Stomach smooth muscle (tissue), 2 donors: Measurements from ENCODE around the gene TUBGCP3.

Experiments
- H3K27ac ChIP-seq: one replicate; pipeline ENCODE4 v1.7.0; 2013; ENCODE audit warnings: mild to moderate bottlenecking, low read length, inconsistent platforms
- H3K27me3 ChIP-seq, 2 donors: one replicate each; pipeline ENCODE4 v1.7.0; 2013; ENCODE audit warnings: low read length in 2 of 2; ENCODE audit not compliant: insufficient read depth in 2 of 2, control insufficient read depth in 1 of 2
- H3K36me3 ChIP-seq, 2 donors: one replicate each; pipeline ENCODE4 v1.7.0; 2013; ENCODE audit warnings: low read length in 2 of 2; ENCODE audit not compliant: control insufficient read depth in 2 of 2, insufficient read depth in 2 of 2
- H3K4me1 ChIP-seq: one replicate; pipeline ENCODE4 v1.7.0; 2013; ENCODE audit warnings: low read length; ENCODE audit not compliant: control insufficient read depth, insufficient read depth
- H3K4me3 ChIP-seq, 2 donors: one replicate each; pipeline ENCODE4 v1.7.0; 2013; ENCODE audit warnings: low read length in 2 of 2
- H3K9ac ChIP-seq, 2 donors: one replicate each; pipeline ENCODE4 v1.7.0; 2013; ENCODE audit warnings: low read length in 2 of 2, mild to moderate bottlenecking in 1 of 2
- H3K9me3 ChIP-seq, 2 donors: one replicate each; pipeline ENCODE4 v1.7.0; 2013; ENCODE audit warnings: low read length in 2 of 2; ENCODE audit not compliant: control insufficient read depth in 2 of 2
- donor health status: healthy.
- donor health status: Pancreatic carcinoma.

The TUBGCP3 gene

DNA sequence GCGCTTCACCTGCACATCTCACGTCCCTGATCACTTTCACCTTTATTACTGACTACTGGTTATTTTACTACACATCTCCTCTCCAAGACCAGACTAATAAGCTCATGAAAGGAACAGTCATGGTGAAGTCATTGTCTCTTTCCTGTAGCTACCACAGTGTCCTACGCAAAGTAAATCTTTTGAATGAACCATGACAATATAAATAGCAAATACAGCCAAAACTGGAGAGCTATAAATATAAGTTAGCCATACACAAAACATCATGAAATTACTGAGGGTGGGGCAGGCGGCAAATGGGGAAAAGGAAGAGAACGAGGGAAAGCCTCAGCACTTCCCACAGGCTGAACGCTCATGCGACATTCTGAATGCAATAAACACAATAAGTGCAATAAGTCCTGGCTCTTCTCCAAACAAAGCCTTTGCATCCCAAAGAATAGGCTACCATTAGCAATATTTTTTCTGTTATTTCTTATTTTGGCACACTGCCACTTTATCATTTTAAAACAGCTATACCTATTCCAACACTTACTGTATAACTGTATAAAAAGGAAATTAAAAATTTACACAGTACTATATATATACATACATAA lies 62.5 kb downstream of the TUBGCP3 start:
- peaks cover 35% of the 10 kb centered on the region in 2 donors for H3K36me3 ChIP-seq
- H3K9me3 ChIP-seq, result no peaks in the 10 kb centered on the region
- no peak overlapping the region for H3K4me3 ChIP-seq
- H3K9ac ChIP-seq, result no peak overlapping the region
- no peak overlapping the region for H3K27ac ChIP-seq
- H3K27me3 ChIP-seq, result no peaks in the 10 kb centered on the region
- no peaks in the 10 kb centered on the region for H3K4me1 ChIP-seq

DNA sequence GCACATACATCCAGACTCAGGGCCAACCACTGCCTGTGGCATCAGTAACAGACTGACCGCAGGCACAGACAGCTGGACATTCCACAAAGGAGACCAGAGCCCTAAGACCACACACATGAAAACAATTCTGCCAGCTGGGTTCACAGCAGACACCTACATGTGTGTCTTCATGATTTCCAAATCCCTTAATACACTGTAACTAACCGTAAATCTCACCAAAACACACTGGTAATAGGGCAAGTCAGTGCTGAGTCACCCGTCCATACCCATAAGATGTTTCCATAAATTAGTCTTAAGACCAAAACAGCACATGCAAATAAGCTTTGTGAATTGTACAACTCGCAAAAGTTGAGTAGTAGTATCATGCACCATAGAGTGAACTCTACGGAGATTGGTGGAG lies 65.4 kb downstream of the TUBGCP3 start:
- H3K27ac ChIP-seq, result no peak overlapping the region
- no peak overlapping the region for H3K4me3 ChIP-seq
- H3K4me1 ChIP-seq, result no peaks in the 10 kb centered on the region
- H3K9ac ChIP-seq, result no peak overlapping the region
- peaks cover 43% of the 10 kb centered on the region in 2 donors for H3K36me3 ChIP-seq
- H3K9me3 ChIP-seq, result no peaks in the 10 kb centered on the region
- no peaks in the 10 kb centered on the region for H3K27me3 ChIP-seq

GRCh38 chr13:112521073-112521685 lies 66.8 kb downstream of the TUBGCP3 start:
- no peak overlapping the region for H3K27ac ChIP-seq
- H3K27me3 ChIP-seq, result no peaks in the 10 kb centered on the region
- H3K4me1 ChIP-seq, result no peaks in the 10 kb centered on the region
- H3K9me3 ChIP-seq, result no peaks in the 10 kb centered on the region
- H3K36me3 ChIP-seq, result peaks cover 41 to 47% of the 10 kb centered on the region in 2 donors
- H3K4me3 ChIP-seq, result no peak overlapping the region
- no peak overlapping the region for H3K9ac ChIP-seq

GRCh38 chr13:112519517-112520060 lies 68.4 kb downstream of the TUBGCP3 start:
- peaks cover 45 to 46% of the 10 kb centered on the region in 2 donors for H3K36me3 ChIP-seq
- no peaks in the 10 kb centered on the region for H3K4me1 ChIP-seq
- H3K27ac ChIP-seq, result no peak overlapping the region
- H3K27me3 ChIP-seq, result no peaks in the 10 kb centered on the region
- H3K9me3 ChIP-seq, result no peaks in the 10 kb centered on the region
- no peak overlapping the region for H3K4me3 ChIP-seq
- no peak overlapping the region for H3K9ac ChIP-seq

GRCh38 chr13:112516218-112516617 lies 71.7 kb downstream of the TUBGCP3 start:
- H3K27ac ChIP-seq, result no peak overlapping the region
- no peak overlapping the region for H3K9ac ChIP-seq
- no peaks in the 10 kb centered on the region for H3K9me3 ChIP-seq
- H3K4me3 ChIP-seq, result no peak overlapping the region
- H3K27me3 ChIP-seq, result no peaks in the 10 kb centered on the region
- H3K4me1 ChIP-seq, result peaks cover 7% of the 10 kb centered on the region
- peaks cover 28 to 36% of the 10 kb centered on the region in 2 donors for H3K36me3 ChIP-seq

DNA sequence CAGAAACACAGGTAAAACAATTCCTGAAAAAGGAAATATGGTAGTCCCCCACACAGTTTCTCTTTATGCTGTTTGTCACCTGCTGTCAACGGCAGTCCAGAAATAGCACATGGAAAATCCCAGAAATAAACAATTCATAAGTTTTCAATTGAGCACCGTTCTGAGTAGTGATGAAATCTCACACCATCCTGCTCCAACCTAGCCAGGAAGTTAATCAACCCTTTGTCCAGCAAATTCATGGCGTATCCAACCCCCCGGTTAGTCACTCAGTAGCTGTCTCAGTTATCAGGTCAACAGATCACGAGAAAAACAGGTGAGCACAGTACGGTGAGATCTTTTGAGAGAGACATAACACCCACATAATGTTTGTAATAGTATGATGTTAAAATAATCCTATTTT lies 74.2 kb downstream of the TUBGCP3 start:
- Histone ChIP-seq H3K4me3 (no peak overlapping the region), H3K9ac (no peak overlapping the region), H3K36me3 (peaks cover 26 to 31% of the 10 kb centered on the region in 2 donors), H3K9me3 (no peaks in the 10 kb centered on the region), H3K27me3 (no peaks in the 10 kb centered on the region), H3K4me1 (peaks cover 7% of the 10 kb centered on the region), H3K27ac (no peak overlapping the region)

GRCh38 chr13:112510987-112511685 lies 76.8 kb downstream of the TUBGCP3 start:
- H3K27ac ChIP-seq, result no peak overlapping the region
- H3K4me3 ChIP-seq, result no peak overlapping the region
- no peak overlapping the region for H3K9ac ChIP-seq
- H3K9me3 ChIP-seq, result no peaks in the 10 kb centered on the region
- H3K27me3 ChIP-seq, result no peaks in the 10 kb centered on the region
- peaks cover 23 to 28% of the 10 kb centered on the region in 2 donors for H3K36me3 ChIP-seq
- peaks cover 7% of the 10 kb centered on the region for H3K4me1 ChIP-seq

GRCh38 chr13:112510002-112510780 lies 77.8 kb downstream of the TUBGCP3 start:
- no peak overlapping the region for H3K4me3 ChIP-seq
- H3K27me3 ChIP-seq, result no peaks in the 10 kb centered on the region
- H3K9me3 ChIP-seq, result no peaks in the 10 kb centered on the region
- peaks cover 21 to 29% of the 10 kb centered on the region in 2 donors for H3K36me3 ChIP-seq
- no peak overlapping the region for H3K27ac ChIP-seq
- no peak overlapping the region for H3K9ac ChIP-seq
- H3K4me1 ChIP-seq, result peaks cover 7% of the 10 kb centered on the region

GRCh38 chr13:112509190-112509589 lies 78.8 kb downstream of the TUBGCP3 start:
- Histone ChIP-seq H3K9me3 (no peaks in the 10 kb centered on the region), H3K36me3 (peaks cover 20 to 33% of the 10 kb centered on the region in 2 donors), H3K4me3 (no peak overlapping the region), H3K9ac (no peak overlapping the region), H3K27ac (no peak overlapping the region), H3K4me1 (peaks cover 7% of the 10 kb centered on the region), H3K27me3 (no peaks in the 10 kb centered on the region)

DNA sequence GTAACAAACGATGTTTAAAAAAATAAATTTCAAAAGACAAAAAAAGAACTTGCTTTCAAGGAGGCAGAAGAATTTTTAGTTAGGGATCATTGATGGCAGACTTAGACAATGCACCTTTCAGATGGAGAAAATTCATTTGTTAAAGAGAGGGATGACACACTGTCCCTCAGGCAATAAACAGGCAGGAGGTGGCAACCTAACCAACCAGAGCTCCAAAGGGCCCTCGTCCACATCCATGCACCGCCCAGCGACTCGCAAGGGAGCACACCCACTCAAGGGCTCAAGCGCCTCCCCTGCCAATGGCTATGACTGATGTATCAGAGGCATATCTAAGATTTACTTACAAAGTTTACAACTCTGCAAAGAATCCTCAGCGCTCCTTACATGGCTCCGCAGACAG lies 81.9 kb downstream of the TUBGCP3 start:
- H3K27ac ChIP-seq, result no peak overlapping the region
- H3K36me3 ChIP-seq, result peaks cover 38 to 42% of the 10 kb centered on the region in 2 donors
- H3K9me3 ChIP-seq, result no peaks in the 10 kb centered on the region
- H3K9ac ChIP-seq, result no peak overlapping the region
- no peaks in the 10 kb centered on the region for H3K27me3 ChIP-seq
- no peak overlapping the region for H3K4me3 ChIP-seq
- H3K4me1 ChIP-seq, result no peaks in the 10 kb centered on the region
